ENCODE data around the gene RGS16. TPM values are rescaled to one million over a fixed set of nuclear protein-coding genes. Genes with fewer than 3 reads are reported as not detected.

RGS16 gene
- total RNA-seq, 1 donor from 2014 or later: 0.98 TPM

- DNase-seq (ENCODE audit: low spot score, unreplicated experiment): no peak
- H3K9me3 Mint-ChIP-seq (ENCODE audit: low read depth): no peaks in the 10 kb centered on the region
- H3K27me3 Mint-ChIP-seq: peaks cover 3% of the 10 kb centered on the region
- TF ChIP-seq CTCF (IDR thresholded peaks at IDR 0.05; ENCODE audit: unreplicated experiment): no peak
- H3K4me3 Mint-ChIP-seq (ENCODE audit: low read depth): no peak overlapping the region
- H3K36me3 Mint-ChIP-seq (ENCODE audit: insufficient read depth): no peaks in the 10 kb centered on the region
- H3K27ac Mint-ChIP-seq: no peak overlapping the region
- H3K4me1 Mint-ChIP-seq (ENCODE audit: low read depth): no peaks in the 10 kb centered on the region
These were observed 54.8 kb downstream of the RGS16 start for GRCh38 chr1:182549346-182549745.

Other genes starting within 250 kb of the RGS16 start
- gene GLUL, start 212.6 kb downstream of the RGS16 start, total RNA-seq: 666 and 734 TPM in 2 replicates
- not detected in 2 replicates for gene TEDDM1, start 203.7 kb downstream of the RGS16 start, total RNA-seq
- not detected in 2 replicates for gene RGSL1, start 154.2 kb downstream of the RGS16 start, total RNA-seq
- 4.2 and 4.4 TPM in 2 replicates for gene RNASEL, start 15.1 kb downstream of the RGS16 start, total RNA-seq
- 0.05 TPM in 1 of 2 replicates, not detected in the other for gene RGS8, start 80.2 kb upstream of the RGS16 start, total RNA-seq
- gene NPL, start 185.4 kb upstream of the RGS16 start, total RNA-seq: 1.6 and 2.0 TPM in 2 replicates
- 289 and 296 TPM in 2 replicates for gene DHX9, start 235.0 kb upstream of the RGS16 start, total RNA-seq